Heart left ventricle (tissue), 16 donors: ENCODE results near the gene ECM2. TPM values are rescaled to one million over a fixed set of nuclear protein-coding genes. Genes with fewer than 3 reads are reported as not detected.

Source experiments
- ATAC-seq, 4 donors: fragments of 200-7000 bp; cut with Tn5 transposase; one replicate each; pipeline ENCODE4 v1.9.1; 2020 to 2022; ENCODE audit warnings: moderate library complexity in 4 of 4, mild to moderate bottlenecking in 3 of 4, moderate number of reproducible peaks in 1 of 4
- DNase-seq, 5 donors: peaks; one replicate each; pipeline ENCODE4 v3.0.0-alpha.2; 2020
- H3K27ac ChIP-seq, 12 donors: fragments of 200-600 bp; sonication (generic) in 4 of 12; one replicate each; pipeline versions ENCODE4 v1.5.0 to v1.8.0; 2016 to 2022; ENCODE audit warnings: mild to moderate bottlenecking in 2 of 12
- H3K27me3 ChIP-seq, 9 donors: fragments of 200-600 bp; sonication (generic) in 2 of 9; one replicate each; pipeline versions ENCODE4 v1.5.1 to v1.8.0; 2016 to 2022; ENCODE audit warnings: mild to moderate bottlenecking in 3 of 9
- H3K36me3 ChIP-seq, 9 donors: fragments of 200-600 bp; sonication (generic) in 2 of 9; one replicate each; pipeline versions ENCODE4 v1.5.0 to v1.8.0; 2018 to 2022; ENCODE audit warnings: mild to moderate bottlenecking in 2 of 9
- H3K4me1 ChIP-seq, 12 donors: fragments of 200-600 bp; sonication (generic) in 4 of 12; one replicate each; pipeline versions ENCODE4 v1.5.0 to v1.8.0; 2016 to 2022; ENCODE audit warnings: mild to moderate bottlenecking in 3 of 12
- H3K4me3 ChIP-seq, 12 donors: fragments of 200-600 bp; sonication (generic) in 4 of 12; one replicate each; pipeline versions ENCODE4 v1.5.0 to v1.8.0; 2017 to 2022; ENCODE audit warnings: mild to moderate bottlenecking in 9 of 12, moderate library complexity in 4 of 12
- H3K9me3 ChIP-seq, 12 donors: fragments of 200-600 bp; sonication (generic) in 4 of 12; one replicate each; pipeline versions ENCODE4 v1.5.0 to v1.8.0; 2016 to 2022; ENCODE audit warnings: mild to moderate bottlenecking in 1 of 12
- CTCF ChIP-seq, 12 donors: fragments of 200-600 bp; sonication (generic) in 4 of 12; IDR thresholded peaks; one replicate each; pipeline versions ENCODE4 v1.5.0 to v1.8.0; 2018 to 2022; ENCODE audit warnings: antibody characterized with exemption in 12 of 12, mild to moderate bottlenecking in 5 of 12
- POLR2A ChIP-seq, 2 donors: fragments of 450-650 bp; IDR thresholded peaks; one replicate each; pipeline ENCODE4 v1.6.1; 2017; ENCODE audit warnings: antibody characterized with exemption in 2 of 2, mild to moderate bottlenecking in 2 of 2, moderate library complexity in 2 of 2
- WGBS, 4 donors: extraction: QIAGEN DNeasy Blood & Tissue Kit in 2 of 4; methylation state at CpG; one replicate each; pipeline versions ENCODE4 v1.1.5 to v1.1.7; 2013 to 2018; 5-methylcytosine and 5-hydroxymethylcytosine counted together
- intact Hi-C, 10 donors: fragments of 100-400 bp; cut with DNase I; formaldehyde crosslinking; loops; one replicate each; pipeline versions ENCODE4 v1.11.1 to v1.14.2; 2022
- polyA plus RNA-seq, 2 donors: library from polyadenylated mRNA; stranded (reverse); fragments of 200-250 nt; gene quantifications; one replicate each; pipeline ENCODE4 v1.2.3, GENCODE V29; 2013
- total RNA-seq, 9 donors: library from RNA; depleted of rRNA in 2 of 9; stranded (reverse); fragments of >200 nt in 2 of 9; fragmentation: NEBNext Ultra II Directional in 3 of 9; extraction: Animal tissue kit (Norgen Biotek cat#: 25700) in 3 of 9; gene quantifications; one replicate each; pipeline versions ENCODE4 v1.1.0 to v1.2.4, GENCODE V29; 2016 to 2023
- donor health status: ischemic (EF 13 %, LVEDD 7.1; RV severe dilation, severe dysfunction).
- donor health status: healthy with polysubstance abuse.
- donor health status: DM: no; HTN: yes; CAD: no.
- donor health status: DM: no; HTN: no; CAD: no.
- donor health status: ischemic (EF 25% LVEDD 6.9; RV normal size, moderate dysfunction).
- donor health status: ischemic (EF 25% LVEDD 5.7; RV mildly dilated, moderate dysfunction).
- donor health status: healthy.
- donor health status: DM: yes; HTN: yes; CAD: no.
- donor health status: ischemic (EF 35%, LVEDD 5.7; RV mildly dilated, moderate dysfunction).
- donor health status: nonischemic (EF 11% LVEDD 7.7; RV severe dilation, severe dysfunction).
- donor health status: DM: yes; HTN: yes; CAD: no.
- donor health status: PGD.
- donor health status: ischemic (EF 29% LVEDD 5.4; RV normal size, mild dysfunction).
- donor health status: nonischemic (EF 23%, LVEDD 6.1; RV moderate dilation, normal function).

ECM2 gene
- total and polyA plus RNA-seq, 11 donors: 1.6 to 32.4 (median 9.2) TPM

GRCh38 chr9:92503156-92503555 lies 32.6 kb downstream of the ECM2 start:
- intact Hi-C loops: loop anchor here in 3 of 10 donors (10.0 kb wide), 2 partner anchors 102 to 132 kb away; no protein-coding TSS in a partner anchor
- ATAC-seq: no peak
- Histone ChIP-seq H3K4me3 (no peak overlapping the region), H3K36me3 (peaks cover 0 to 11% (median 0%) of the 10 kb centered on the region in 9 donors), H3K27me3 (no peaks in the 10 kb centered on the region), H3K27ac (no peak overlapping the region), H3K4me1 (peaks cover 0 to 75% (median 32%) of the 10 kb centered on the region in 12 donors), H3K9me3 (no peaks in the 10 kb centered on the region)
- TF ChIP-seq POLR2A (IDR thresholded peaks at IDR 0.05) (no peak), CTCF (IDR thresholded peaks at IDR 0.05) (no peak)
- no peak for DNase-seq
- WGBS, 4 donors: 88 to 95% (median 90%) methylated on average over 2 of the region's 2 CpGs

DNA sequence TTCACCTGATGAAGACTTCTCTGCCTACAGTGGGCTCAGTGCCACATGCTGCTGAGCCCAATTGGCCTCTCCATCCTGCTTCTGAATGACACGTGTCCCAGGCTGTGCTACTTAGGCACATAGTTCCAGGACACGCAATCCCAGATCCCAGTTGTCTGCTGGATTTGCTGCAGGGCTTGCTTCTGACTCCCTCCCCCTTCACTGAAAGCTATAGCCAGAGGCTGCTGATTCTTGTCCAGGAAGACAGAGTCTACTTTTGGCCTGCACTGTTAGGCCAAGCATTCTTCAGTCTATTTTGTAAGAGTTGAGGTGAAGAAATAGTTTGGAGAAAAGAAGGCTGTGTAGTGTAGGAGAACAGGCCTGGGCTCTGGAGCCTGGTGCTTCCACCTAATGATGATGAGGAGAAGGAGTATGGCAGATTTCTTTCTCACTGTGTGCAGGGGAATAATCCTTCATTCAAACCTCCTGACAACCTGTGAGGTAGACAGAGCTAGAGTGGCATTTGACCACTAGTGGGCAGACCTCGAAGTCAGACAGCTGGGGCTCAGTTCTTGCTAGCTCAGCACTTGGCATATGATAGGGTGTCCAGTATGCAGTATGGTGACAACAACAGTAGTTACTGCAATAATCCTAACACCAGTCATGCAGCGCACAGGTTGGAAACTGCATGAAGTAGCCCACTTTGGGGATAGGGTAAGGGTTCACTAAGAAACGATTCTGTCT lies 34.0 kb downstream of the ECM2 start:
- ATAC-seq: peak; percentile 58 to 80 (median 64)
- WGBS, 4 donors: 76 to 83% (median 80%) methylated on average over 5 of the region's 5 CpGs
- H3K27ac ChIP-seq: peak overlapping the region in 6 of 12 donors; percentile 1 to 67 (median 18)
- no peaks in the 10 kb centered on the region for H3K27me3 ChIP-seq
- no peak overlapping the region for H3K4me3 ChIP-seq
- DNase-seq: peak in 2 of 5 donors; percentile 40 to 43
- no peaks in the 10 kb centered on the region for H3K9me3 ChIP-seq
- peaks cover 0 to 63% (median 20%) of the 10 kb centered on the region in 12 donors for H3K4me1 ChIP-seq
- intact Hi-C loops: loop anchor here in 3 of 10 donors (10.0 kb wide), 2 partner anchors 103 to 133 kb away; no protein-coding TSS in a partner anchor
- TF ChIP-seq POLR2A (IDR thresholded peaks at IDR 0.05) (no peak), CTCF (IDR thresholded peaks at IDR 0.05) (peak in 10 of 12 donors; percentile 23 to 54 (median 33))
- peaks cover 0 to 11% (median 0%) of the 10 kb centered on the region in 9 donors for H3K36me3 ChIP-seq

DNA sequence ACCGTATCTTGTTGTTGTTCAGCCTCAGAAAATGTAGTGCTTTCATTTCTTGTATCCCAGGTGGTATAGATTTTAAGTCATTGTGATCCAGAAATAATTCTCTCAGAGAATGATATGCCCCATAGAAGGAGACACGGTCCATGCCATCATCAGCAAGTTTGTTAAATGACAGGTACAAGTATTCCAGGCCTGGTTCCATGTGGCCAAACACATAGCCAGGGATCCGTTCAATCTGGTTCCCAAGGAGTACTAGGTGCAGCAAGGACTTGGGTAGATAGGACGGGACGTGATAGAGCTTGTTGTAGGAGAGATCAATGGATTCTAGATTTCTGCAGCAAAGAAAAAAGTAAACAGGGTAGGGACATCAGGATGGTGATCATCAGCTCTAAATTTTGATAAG lies 35.1 kb downstream of the ECM2 start:
- peaks cover 0 to 16% (median 0%) of the 10 kb centered on the region in 9 donors for H3K36me3 ChIP-seq
- WGBS, 4 donors: 72 to 75% (median 73%) methylated on average over 5 of the region's 5 CpGs
- peaks cover 0 to 55% (median 10%) of the 10 kb centered on the region in 12 donors for H3K4me1 ChIP-seq
- peak in 3 of 4 donors; percentile 21 to 58 (median 26) for ATAC-seq
- no peak for DNase-seq
- TF ChIP-seq CTCF (IDR thresholded peaks at IDR 0.05): no peak
- TF ChIP-seq POLR2A (IDR thresholded peaks at IDR 0.05): no peak
- H3K4me3 ChIP-seq: no peak overlapping the region
- no peaks in the 10 kb centered on the region for H3K27me3 ChIP-seq
- intact Hi-C loops: loop anchor here in 3 of 10 donors (10.0 kb wide), 2 partner anchors 104 to 134 kb away; no protein-coding TSS in a partner anchor
- no peaks in the 10 kb centered on the region for H3K9me3 ChIP-seq
- H3K27ac ChIP-seq: peak overlapping the region in 1 of 12 donors; percentile 67

GRCh38 chr9:92499701-92500100 lies 36.1 kb downstream of the ECM2 start:
- TF ChIP-seq CTCF (IDR thresholded peaks at IDR 0.05) (no peak), POLR2A (IDR thresholded peaks at IDR 0.05) (no peak)
- 72 to 88% (median 82%) methylated on average over 2 of the region's 2 CpGs for WGBS, 4 donors
- no peaks in the 10 kb centered on the region for H3K27me3 ChIP-seq
- ATAC-seq: no peak
- no peak overlapping the region for H3K4me3 ChIP-seq
- no peaks in the 10 kb centered on the region for H3K9me3 ChIP-seq
- DNase-seq: no peak
- intact Hi-C loops: loop anchor here in 3 of 10 donors (10.0 kb wide), 2 partner anchors 105 to 135 kb away; no protein-coding TSS in a partner anchor
- H3K4me1 ChIP-seq: peaks cover 0 to 45% (median 6%) of the 10 kb centered on the region in 12 donors
- H3K27ac ChIP-seq: no peak overlapping the region
- H3K36me3 ChIP-seq: peaks cover 0 to 18% (median 0%) of the 10 kb centered on the region in 9 donors
